Stimulated activated CD8-positive, alpha-beta memory T cell treated with anti-CD3 and anti-CD28 coated beads, Interleukin-4, amount 100 ng/mL, for 48 hours (primary cell): ENCODE data around the gene LMO2.

ENCODE experiments used
- DNase-seq: peaks from one replicate; pipeline ENCODE4 v3.0.0-alpha.2; 2020

Gene LMO2

GRCh38 chr11:33885338-33886005, 6.4 kb downstream of the LMO2 start:
- DNase-seq, result no peak

- no peak for DNase-seq
Measured at GRCh38 chr11:33884601-33885000, 7.3 kb downstream of the LMO2 start.

- no peak for DNase-seq
Measured at GRCh38 chr11:33884035-33884434, 7.8 kb downstream of the LMO2 start.

DNA sequence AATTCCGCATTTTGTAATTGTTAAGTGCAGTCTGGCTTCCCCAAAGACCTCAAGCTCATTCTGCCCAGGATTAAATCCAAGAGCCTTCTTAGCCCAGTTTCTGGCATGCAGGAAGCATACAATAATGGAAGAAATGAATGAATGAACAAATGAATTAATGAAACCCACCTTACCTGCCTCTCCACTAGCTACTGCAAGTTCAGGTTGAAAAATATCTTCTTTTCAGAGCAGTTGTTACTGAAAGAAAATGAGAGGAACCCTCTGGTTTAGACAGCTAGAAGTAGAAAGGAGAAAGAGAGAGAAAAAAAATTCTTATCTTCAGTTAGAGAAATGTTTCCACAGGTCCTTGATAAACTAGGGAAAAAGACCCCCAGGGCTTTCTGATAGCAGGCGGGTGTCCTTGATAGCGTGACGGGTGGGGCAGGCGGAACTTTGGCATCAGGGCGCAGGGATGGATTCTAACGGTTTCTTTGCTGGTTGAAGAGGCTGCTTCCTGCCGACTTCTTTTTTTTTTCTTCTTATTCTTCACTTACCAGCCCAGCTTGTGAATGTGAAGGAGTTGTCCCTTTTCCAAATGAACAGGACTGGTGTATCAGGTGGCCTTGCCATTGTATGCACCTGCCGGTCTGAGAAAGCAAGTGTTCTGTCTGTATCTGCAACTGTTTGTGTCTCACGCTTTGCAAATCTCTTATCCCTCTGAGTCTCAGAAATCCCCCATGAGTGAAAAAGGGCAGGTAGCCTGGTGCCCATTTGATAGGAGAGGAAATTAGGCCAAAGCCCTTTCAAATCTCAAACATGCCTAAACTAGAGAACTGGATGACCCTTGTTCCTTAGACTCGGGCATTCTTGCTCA, 10.0 kb downstream of the LMO2 start:
- DNase-seq, result no peak

GRCh38 chr11:33880979-33881378, 10.9 kb downstream of the LMO2 start:
- DNase-seq, result no peak

DNA sequence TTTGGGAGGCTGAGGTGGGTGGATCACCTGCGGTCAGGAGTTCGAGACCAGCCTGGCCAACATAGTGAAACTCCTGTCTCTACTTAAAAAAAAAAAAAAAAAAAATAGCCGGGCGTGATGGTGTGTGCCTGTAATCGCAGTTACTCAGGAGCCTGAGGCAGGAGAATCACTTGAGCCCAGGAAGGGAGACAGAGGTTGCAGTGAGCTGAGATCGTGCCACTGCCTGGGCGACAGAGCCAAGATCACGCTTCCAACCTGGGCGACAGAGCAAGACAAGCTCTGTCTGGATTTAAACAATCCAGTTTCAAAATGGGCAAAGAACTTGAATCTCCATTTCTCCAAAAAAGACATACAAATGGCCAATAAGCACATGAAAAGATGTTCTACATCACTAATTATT, 12.5 kb downstream of the LMO2 start:
- no peak for DNase-seq

DNA sequence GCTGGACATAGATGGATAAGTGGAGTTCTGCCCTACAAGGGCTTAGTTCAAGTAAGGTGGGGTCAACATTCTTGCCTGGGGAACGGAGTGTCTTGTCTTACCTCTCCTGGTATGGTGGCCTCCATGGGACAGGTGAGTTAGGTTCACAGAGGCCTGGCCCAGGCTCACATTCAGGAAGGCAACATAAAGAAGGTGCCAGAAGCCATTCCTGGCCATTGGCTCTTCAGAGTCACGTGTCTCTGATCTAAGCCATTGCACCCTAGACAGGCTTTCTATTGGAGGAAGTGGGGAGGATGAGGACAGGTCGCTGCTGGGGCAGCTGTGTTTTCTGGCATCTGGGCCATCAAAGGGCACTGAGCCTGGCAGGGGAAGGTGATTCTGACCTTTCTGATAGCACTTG, 14.8 kb downstream of the LMO2 start:
- DNase-seq, result no peak

DNA sequence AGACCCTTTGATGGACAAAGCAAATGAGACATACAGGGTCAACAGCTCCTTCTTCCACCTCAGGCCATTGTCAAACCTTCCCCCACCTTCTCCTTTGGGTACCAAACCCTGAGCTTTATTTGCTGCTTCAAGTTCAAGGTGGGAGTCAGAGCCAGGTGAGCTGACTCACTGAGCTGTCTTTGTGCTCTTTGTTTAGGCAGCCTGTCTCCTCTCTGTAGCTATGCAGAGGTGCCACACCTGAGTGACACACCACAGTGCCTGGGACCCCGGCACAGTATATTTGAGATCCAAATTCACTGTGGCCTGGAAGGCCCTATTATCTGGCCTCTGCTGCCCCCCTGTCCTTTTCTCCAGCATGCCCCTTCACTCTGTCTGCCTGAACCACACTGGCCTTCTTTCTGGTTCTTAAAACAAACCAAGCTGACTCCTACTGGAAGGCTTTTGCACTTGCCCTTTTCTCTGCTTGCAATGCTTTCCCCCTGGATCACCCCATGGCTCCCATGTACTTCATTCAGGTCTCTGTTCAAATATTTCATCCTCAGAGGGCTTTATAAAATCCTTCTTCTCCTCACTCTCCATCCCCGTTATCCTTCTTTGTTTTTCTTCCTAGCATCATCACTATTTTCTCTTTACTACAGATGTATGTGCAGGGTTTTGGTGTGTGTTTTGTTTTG, 16.1 kb downstream of the LMO2 start:
- no peak for DNase-seq

GRCh38 chr11:33874910-33875490, 16.9 kb downstream of the LMO2 start:
- no peak for DNase-seq

DNA sequence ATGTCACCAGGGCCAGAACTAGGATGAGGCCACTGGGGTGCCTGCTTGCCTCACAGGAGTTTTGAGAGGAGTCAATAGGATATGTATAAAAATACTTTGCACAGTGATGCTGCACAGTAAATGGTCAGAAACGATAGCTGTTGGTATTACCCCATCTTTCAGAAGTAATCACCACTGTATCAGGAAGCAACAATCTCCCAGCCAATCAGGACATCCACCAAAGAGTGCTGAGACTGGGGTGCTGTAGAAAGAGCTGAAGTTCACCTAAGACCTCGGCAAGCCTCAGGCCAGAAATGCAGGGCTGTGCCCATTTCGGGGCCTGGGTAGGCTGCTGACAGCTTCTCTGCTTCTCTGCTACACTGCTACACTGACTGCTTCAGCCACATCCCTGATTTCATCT, 17.4 kb downstream of the LMO2 start:
- no peak for DNase-seq

DNA sequence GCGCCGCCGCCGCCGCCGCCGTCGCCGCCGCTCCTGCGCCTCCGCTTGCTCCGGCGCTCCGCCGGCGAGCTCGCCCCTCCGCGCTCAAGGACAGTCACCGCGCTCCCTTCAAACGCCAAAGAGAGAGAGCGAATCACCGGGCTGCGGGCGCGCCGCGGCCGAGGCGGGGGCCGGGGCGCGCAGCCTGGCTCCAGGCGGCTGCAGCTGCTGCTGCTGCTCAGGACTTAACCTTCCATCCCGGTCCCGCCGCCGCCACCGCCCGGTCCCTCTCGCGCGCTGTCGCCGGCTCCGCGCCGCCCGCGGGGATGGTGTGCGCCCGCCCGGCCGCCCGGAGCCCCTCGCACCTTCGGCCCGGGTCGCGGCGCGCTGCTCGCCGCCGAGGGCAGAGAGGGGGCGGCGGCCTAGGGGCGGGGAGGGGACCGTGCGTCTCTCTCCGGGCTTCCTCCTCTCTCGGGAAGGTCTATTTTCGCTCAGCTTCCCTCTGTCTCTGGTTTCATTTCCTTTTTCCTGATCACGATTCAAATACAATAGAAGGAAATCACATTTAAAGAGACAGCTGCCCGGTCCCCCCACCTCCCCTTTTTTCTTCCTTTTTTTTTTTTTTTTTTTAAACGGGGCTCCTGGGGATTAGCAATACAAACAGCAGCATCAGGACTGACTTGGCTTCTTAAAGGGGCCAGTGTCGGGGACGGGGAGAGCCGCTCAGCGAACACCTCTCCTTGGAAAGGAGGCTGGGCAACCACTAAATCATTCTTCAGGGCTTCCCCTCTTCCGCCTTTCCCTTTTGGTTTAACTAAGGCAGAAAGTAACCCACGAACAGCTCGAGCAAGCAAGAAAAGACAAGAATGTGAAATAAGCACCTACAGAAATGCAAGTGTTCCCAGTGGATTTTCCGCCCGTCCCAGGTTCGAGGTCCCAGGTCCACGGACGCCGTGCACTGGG, 22.1 kb downstream of the LMO2 start:
- DNase-seq, result no peak

- no peak for DNase-seq
Measured at GRCh38 chr11:33868647-33869461, 23.0 kb downstream of the LMO2 start.

DNA sequence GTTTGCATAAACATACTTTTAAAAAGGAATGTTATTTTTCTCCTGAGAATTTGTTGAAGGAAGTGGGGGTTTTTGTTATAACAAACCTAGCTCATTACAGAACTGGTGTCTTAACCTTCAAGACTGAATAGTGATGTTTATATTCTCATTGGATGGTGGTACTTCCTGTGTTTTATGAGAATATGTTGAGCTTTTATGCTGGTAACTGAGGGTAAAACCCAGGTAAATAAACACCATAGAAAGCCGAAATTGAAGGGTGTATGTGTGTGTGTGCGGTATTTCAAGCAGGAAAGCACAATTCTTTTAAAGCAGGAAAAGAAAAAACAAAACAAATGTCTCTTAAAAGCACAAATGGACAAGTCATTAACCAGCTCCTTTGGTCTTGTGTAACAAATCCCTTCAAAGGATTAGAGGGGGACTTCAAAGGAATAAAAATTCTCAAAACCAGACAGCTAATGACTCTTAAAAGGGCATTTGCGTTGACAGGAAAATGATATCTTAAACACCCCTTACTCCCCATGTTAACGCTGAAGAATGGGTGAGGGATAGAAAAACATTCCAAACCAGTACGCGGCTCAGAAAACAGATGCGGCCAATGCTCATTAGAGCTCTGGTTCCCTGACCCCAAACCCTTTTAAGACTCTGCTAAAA, 23.8 kb downstream of the LMO2 start:
- DNase-seq, result no peak

DNA sequence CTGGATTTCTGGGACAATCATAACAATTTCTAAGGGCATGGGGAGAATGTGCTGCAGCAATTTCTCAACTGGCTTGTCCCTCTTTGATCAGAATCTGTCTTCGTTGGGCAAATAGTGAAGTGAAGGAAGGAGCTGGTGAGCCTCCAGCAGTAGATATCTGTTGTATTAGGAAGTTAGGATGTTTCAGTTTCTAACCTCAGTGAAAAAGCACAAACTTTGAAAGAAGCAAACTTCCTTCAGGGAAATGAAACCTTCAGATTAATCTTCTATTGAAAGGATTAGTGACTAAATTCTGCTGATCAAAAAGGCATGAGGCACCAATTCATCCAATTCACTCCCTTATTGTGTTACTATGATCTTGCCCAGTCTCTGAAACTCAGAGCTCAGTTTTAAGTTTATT, 24.3 kb downstream of the LMO2 start:
- no peak for DNase-seq

DNA sequence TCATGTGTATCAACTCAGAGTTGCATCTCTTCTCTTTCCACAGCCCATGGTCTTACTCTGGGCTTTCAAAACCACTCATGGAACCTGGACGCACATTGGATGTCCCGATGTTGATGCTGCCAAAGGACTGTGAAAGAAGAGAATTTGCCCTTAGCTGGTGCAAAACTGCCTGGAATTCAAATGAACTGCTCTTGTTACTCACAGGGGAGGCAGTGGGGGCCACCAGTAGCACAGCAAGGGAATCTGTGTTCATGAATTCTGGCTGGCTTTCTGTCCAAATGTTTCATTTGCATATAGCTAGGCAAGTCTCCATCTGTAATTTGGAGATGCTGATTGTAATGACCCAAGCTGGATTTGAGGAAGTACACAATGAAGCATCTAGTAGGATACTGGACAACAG, 24.9 kb downstream of the LMO2 start:
- DNase-seq, result no peak

GRCh38 chr11:33864479-33864878, 27.4 kb downstream of the LMO2 start:
- DNase-seq, result no peak

- DNase-seq, result no peak
Measured at GRCh38 chr11:33863418-33864172, 28.3 kb downstream of the LMO2 start.

- DNase-seq, result no peak
Measured at GRCh38 chr11:33861941-33862589, 29.8 kb downstream of the LMO2 start.

GRCh38 chr11:33861386-33861785, 30.5 kb downstream of the LMO2 start:
- DNase-seq, result no peak

DNA sequence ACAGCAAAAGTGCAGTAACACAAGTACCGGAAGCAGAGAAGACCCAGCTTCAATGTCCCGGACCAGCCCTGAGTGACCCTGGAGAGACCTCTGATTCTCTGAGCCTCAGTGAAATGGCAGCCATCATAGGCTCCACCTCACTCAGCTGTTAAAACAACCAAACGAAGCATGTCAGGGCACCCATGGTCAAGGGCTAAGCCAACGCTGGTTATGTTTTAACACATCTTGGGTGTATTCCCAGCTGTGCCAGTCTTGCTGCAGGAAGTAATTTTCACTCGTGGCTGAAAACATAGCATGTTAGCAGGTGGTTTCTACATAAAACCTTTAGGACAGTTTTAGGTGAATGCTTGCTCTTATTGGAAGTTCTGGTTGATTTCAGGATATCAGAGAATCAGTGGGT, 30.9 kb downstream of the LMO2 start:
- no peak for DNase-seq
